GM12878 (cell line): Measurements from ENCODE around the gene NIP7. TPM values are rescaled to one million over a fixed set of nuclear protein-coding genes. Genes with fewer than 3 reads are reported as not detected.

ENCODE experiments used
- ATAC-seq: fragments of 200-7000 bp; cut with Tn5 transposase; 3 replicates; pipeline ENCODE4 v1.9.1; 2020; ENCODE audit warnings: mild to moderate bottlenecking, moderate library complexity
- BruUV-seq: library from RNA; stranded (reverse); fragments of 400-500 nt; replicated peaks from 2 replicates; lab custom pipeline; 2021; lab: Mats Ljungman, UMichigan
- CTCF ChIA-PET: fragments of 300-600 bp; sonication (Branson Sonifier 250); formaldehyde crosslinking; extraction: SDS; loops from one replicate; lab custom pipeline; 2021; ENCODE audit warnings: inconsistent platforms; lab: Yijun Ruan, JAX
- POLR2A ChIA-PET: fragments of 350-600 bp; formaldehyde crosslinking; extraction: SDS; loops from one replicate; lab custom pipeline; 2021; ENCODE audit warnings: inconsistent platforms; lab: Charles Lee
- RAD21 ChIA-PET: fragments of 300-600 bp; sonication (Branson Sonifier 250); formaldehyde crosslinking; loops from one replicate; lab custom pipeline; 2023; ENCODE audit warnings: antibody characterized with exemption; ENCODE audit not compliant: unreplicated experiment; lab: Charles Lee
- SMC1A ChIA-PET: fragments of 300-600 bp; sonication (Branson Sonifier 250); formaldehyde crosslinking; loops from one replicate; lab custom pipeline; 2023; ENCODE audit not compliant: unreplicated experiment, uncharacterized antibody; lab: Charles Lee
- DNase-seq: peaks from one replicate; pipeline ENCODE4 v3.0.0-alpha.2; 2011; ENCODE audit warnings: low read depth, low spot score
- FAIRE-seq: peaks from 3 replicates; lab custom pipeline; 2011; peaks lifted over from hg19 to GRCh38; lab: Jason Lieb, UNC
- H2AFZ ChIP-seq: 2 replicates; pipeline ENCODE4 v1.6.0; 2011; ENCODE audit warnings: low read depth, low read length, control low read depth; ENCODE audit not compliant: control insufficient read depth
- H3K27ac ChIP-seq: 2 replicates; pipeline ENCODE4 v1.5.1; 2011; ENCODE audit warnings: control low read depth; ENCODE audit not compliant: control insufficient read depth, insufficient read depth
- H3K27me3 ChIP-seq, 2 experiments: replicated peaks in 1 of 2; 2 replicates each; pipeline versions ENCODE4 v1.6.0 to v1.6.1; 2011; ENCODE audit warnings: low read length in 1 of 2; ENCODE audit not compliant: control insufficient read depth in 2 of 2, insufficient read depth in 2 of 2
- H3K36me3 ChIP-seq, 2 experiments: 2 replicates each; pipeline ENCODE4 v1.5.1; 2011; ENCODE audit warnings: low read length in 1 of 2; ENCODE audit not compliant: control insufficient read depth in 2 of 2, insufficient read depth in 2 of 2
- H3K4me1 ChIP-seq: 2 replicates; pipeline ENCODE4 v1.6.1; 2011; ENCODE audit warnings: mild to moderate bottlenecking, low read length, moderate library complexity, mixed read lengths; ENCODE audit not compliant: control insufficient read depth, insufficient read depth
- H3K4me2 ChIP-seq: 2 replicates; pipeline ENCODE4 v1.6.0; 2011; ENCODE audit warnings: control low read depth; ENCODE audit not compliant: control insufficient read depth, insufficient read depth
- H3K4me3 ChIP-seq: fragments of 200-600 bp; sonication (generic); 2 replicates; pipeline ENCODE4 v1.5.1; 2016
- H3K79me2 ChIP-seq: 2 replicates; pipeline ENCODE4 v1.6.0; 2011; ENCODE audit warnings: low read length; ENCODE audit not compliant: control insufficient read depth, insufficient read depth
- H3K9ac ChIP-seq: 2 replicates; pipeline ENCODE4 v1.8.0; 2011; ENCODE audit warnings: low read length, control low read depth, mixed read lengths; ENCODE audit not compliant: control insufficient read depth, insufficient read depth
- H3K9me3 ChIP-seq: replicated peaks from 3 replicates; pipeline ENCODE4 v1.5.1; 2011; ENCODE audit warnings: mild to moderate bottlenecking, low read length; ENCODE audit not compliant: control insufficient read depth, insufficient read depth
- H4K20me1 ChIP-seq: 2 replicates; pipeline ENCODE4 v1.6.0; 2011; ENCODE audit not compliant: control insufficient read depth, insufficient read depth
- IRF5 ChIP-seq: fragments of 450-650 bp; IDR thresholded peaks from 2 replicates; pipeline ENCODE4 v1.6.1; 2017; ENCODE audit warnings: borderline replicate concordance
- NKRF ChIP-seq: fragments of 450-650 bp; conservative IDR thresholded peaks from 2 replicates; pipeline ENCODE4 v1.6.1; 2017; ENCODE audit warnings: mild to moderate bottlenecking, moderate library complexity
- RELA ChIP-seq: fragments of 450-650 bp; IDR thresholded peaks from 2 replicates; pipeline ENCODE4 v1.8.0; 2014; ENCODE audit warnings: borderline replicate concordance; ENCODE audit not compliant: partially characterized antibody
- SMAD5 ChIP-seq: IDR thresholded peaks from 2 replicates; pipeline ENCODE4 v1.6.1; 2016; ENCODE audit warnings: antibody characterized with exemption, low read depth
- ZBTB11 ChIP-seq: fragments of 450-650 bp; formaldehyde crosslinking; IDR thresholded peaks from 2 replicates; pipeline ENCODE4 v1.5.0; 2022; ENCODE audit warnings: mild to moderate bottlenecking, missing genetic modification characterization
- ZNF274 ChIP-seq: IDR thresholded peaks from one replicate; pipeline ENCODE4 v1.8.0; 2011; ENCODE audit not compliant: insufficient read length, insufficient read depth
- WGBS: methylation state at CpG from one replicate; pipeline ENCODE4 v1.1.6; 2016; ENCODE audit warnings: low lambda C conversion rate; ENCODE audit not compliant: insufficient replicate concordance, insufficient coverage; ENCODE audit errors: missing lambda C conversion rate; 5-methylcytosine and 5-hydroxymethylcytosine counted together
- in situ Hi-C: fragments of 300-500 bp; cut with MboI; formaldehyde crosslinking; loops from 9 replicates; pipeline ENCODE4 v1.14.3; 2018; ENCODE audit warnings: mixed read lengths
- intact Hi-C: fragments of 100-400 bp; cut with micrococcal nuclease; formaldehyde crosslinking; loops from one replicate; pipeline ENCODE4 v1.14.2; 2022; ENCODE audit not compliant: unreplicated experiment
- polyA plus RNA-seq, 11 experiments: library from polyadenylated mRNA; depleted of rRNA in 4 of 11; unstranded in 6 of 11; stranded (reverse) in 5 of 11; fragments of >200 nt; fragmentation: Nextera tagmentation in 4 of 11; fragmentation: Illumina TruSeq in 1 of 11; extraction: Ambion mirVana in 4 of 11; extraction: Trizol in 1 of 11; gene quantifications; 1 replicate in 1 of 11; 2 replicates in 10 of 11; pipeline versions ENCODE4 v1.2.1 to v1.2.3, GENCODE V29; 2011 to 2016; ENCODE audit warnings: inconsistent platforms in 2 of 11, missing spikeins in 2 of 11, low read depth in 1 of 11
- total RNA-seq, 4 experiments: library from RNA; depleted of rRNA in 3 of 4; stranded (reverse); fragments of >200 nt in 3 of 4; fragmentation: Illumina TruSeq in 1 of 4; extraction: Trizol in 1 of 4; gene quantifications; 2 replicates each; pipeline versions ENCODE4 v1.2.1 to v1.2.3, GENCODE V29; 2013 to 2021

The NIP7 gene
- total and polyA plus RNA-seq, 10 of the 15 experiments (the other 5 are each of a cell fraction or from before 2014, with no cell fraction given): 18.8 to 62.9 (median 56.7) TPM

GRCh38 chr16:69318177-69318910 lies 21.2 kb upstream of the NIP7 start (continued):
- TF ChIP-seq NKRF: no peak

GRCh38 chr16:69318911-69319289 lies 20.7 kb upstream of the NIP7 start:
- DNase-seq (no peak), ATAC-seq (no peak), FAIRE-seq (no peak)
- Histone ChIP-seq H3K36me3 (peaks cover 24 to 47% of the 10 kb centered on the region in 2 experiments), H3K4me2 (no peak overlapping the region), H3K9me3 (no peaks in the 10 kb centered on the region), H3K4me3 (no peak overlapping the region), H3K4me1 (no peaks in the 10 kb centered on the region; the same call in 1 of the 2 replicates), H2AFZ (no peak overlapping the region), H4K20me1 (no peaks in the 10 kb centered on the region), H3K9ac (no peak overlapping the region), H3K27ac (no peak overlapping the region), H3K27me3 (no peaks in the 10 kb centered on the region), H3K79me2 (peaks cover 7% of the 10 kb centered on the region)
- 96% methylated on average over 10 of the region's 10 CpGs for WGBS
- intact Hi-C loops (no loop called here), in situ Hi-C loops (no loop called here)
- ChIA-PET POLR2A (no interaction called here), RAD21 (no interaction called here), SMC1A (interaction anchor here (1.4 kb wide), 1 partner anchor 10 kb away, joined by 4 read pairs; no protein-coding TSS in a partner anchor), CTCF (interaction anchor here (0.6 kb wide), 1 partner anchor 62 kb away, joined by 3 read pairs; no protein-coding TSS in a partner anchor)
- TF ChIP-seq RELA (no peak), SMAD5 (no peak), IRF5 (no peak), ZNF274 (no peak), ZBTB11 (CRISPR knock-in tag) (no peak)
- no TSS peak for BruUV-seq
